HG03571 (cell line): ENCODE measurements around the gene MAT2A.

ENCODE experiments used
- ATAC-seq: cut with Tn5 transposase; IDR thresholded peaks from one replicate; pipeline ENCODE4 v1.9.1; 2021; ENCODE audit not compliant: unreplicated experiment

The MAT2A gene

DNA sequence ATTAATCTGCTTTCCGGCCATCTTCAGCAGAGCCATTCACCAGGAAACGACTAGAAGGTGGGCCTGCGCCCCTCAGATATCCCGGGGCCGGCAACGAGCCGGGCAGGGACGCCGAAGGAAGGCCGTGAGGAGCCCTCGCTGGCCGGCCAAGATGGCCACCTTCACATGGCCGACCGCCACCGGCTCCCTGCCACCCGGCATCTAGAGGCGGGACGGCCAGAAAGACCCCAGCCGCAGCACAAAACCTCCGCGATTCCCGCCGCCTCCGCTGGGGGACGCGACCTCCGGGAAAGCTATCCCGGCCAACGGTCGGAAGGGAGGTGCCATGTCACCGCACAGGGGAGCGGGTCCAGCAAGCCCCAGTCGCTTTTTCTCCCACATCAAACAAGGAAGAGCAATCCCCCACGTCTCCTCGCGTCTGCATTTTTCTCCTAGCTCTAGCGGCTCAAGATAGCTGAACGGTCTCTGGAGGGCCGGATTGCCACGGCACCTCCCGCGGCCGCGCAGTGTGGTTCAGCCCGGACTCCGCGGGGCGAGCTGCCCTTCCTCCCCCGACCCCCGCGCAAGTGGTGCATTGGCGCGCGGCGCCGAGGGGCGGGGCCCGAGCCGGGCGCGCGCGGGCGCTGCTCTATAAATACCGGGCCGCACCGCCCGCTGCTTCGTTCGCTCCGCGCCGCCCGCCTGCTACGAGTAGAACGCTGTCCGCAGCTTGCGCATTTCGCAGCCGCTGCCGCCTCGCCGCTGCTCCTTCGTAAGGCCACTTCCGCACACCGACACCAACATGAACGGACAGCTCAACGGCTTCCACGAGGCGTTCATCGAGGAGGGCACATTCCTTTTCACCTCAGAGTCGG is at the start of gene MAT2A:
Gene MAT2A (plus strand): TSS at position 662 of the 854 bp plus-strand sequence. CDS start 120 bp downstream, at position 782.
- ATAC-seq, result peak; percentile 78

DNA sequence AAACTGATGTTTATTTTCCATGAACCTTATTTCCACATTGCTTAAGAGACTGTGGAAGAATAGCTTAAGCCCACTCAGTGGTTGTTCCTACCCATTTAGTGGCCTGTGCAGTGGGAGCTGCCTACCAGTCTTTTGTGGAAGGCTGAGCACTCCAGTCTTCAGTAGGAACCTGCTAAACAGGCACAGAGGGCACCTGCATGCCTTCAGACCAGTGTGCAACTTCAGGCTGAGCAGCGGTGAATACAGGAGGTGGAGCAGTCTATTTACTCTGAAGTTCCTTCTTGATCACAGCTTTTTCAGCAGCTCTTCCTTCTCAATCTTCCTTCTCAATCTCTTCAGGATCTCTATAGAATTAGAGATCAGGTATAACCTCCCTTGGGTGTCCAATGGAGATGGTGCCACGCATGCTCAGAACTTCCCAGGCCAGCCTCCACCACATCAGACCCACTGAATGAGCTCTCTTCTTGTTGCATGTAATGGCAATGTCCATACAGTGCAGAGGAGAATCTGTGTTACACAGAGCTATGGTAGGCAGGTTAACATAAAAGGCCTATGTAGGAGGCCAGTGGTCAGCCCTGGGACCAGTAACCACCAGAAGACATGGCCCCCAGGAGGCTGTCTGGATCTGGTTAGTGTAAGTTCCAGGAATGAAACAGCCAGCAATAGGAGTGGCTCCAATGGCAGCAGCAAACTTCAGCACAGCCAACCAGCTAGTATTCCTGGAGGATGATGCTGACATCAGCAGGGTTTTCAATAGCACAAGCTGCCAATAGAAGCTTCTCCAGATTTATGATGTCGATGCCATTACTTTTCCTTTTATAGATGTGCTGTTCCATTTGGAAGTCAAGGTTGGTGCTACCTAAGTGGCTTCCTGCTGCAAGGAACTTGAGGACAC is 47.9 kb upstream of the MAT2A start:
- no peak for ATAC-seq

DNA sequence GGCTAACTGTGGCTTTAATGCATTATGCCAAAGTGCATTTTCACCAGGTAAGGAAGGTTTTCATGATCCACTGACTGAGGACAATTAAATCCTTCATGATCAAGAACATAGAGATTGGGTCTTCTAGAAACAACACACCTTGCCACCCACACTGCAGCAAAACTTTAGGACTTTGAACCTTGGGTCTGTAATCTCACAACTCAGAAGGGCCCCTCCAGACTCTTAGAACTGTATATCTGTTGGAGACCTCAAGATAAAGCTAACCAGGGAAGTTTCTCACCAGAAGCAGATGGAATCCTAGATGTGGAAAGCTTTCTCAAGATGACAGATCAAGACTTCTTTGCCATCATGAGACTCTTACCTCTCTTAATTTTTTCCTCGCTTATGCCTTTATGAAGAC is 42.5 kb upstream of the MAT2A start:
- ATAC-seq, result no peak

DNA sequence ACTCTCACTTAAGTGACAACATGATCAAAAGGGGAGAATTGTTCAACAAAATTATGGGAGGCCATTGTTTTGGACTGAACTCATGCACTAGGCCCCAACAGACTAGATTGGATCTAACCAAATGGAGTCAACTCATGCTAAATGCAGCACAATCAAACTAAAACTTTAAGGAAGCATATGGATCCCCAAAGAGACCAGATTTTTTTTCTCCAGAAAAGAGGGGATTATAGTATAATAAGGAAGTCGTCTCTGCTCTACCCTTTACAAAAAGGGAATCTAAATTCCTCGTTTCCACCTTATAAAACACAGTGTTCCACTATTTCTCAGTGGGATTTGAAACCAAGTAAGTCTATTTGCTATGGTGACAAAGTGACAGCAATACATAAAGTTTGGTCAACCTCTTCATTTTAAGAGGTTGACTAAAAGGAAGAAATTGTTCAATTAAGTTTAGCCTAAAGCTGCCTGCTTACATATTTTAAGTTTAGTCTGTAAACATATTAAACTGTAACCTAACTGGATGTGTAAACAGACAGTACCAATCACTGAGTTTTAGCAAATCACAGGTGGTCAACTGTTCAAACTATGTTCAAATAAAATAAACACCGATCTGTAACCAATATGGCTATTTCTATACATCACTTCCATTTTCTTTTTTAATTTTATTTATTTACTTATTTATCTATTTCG is 40.9 kb upstream of the MAT2A start:
- ATAC-seq, result no peak

DNA sequence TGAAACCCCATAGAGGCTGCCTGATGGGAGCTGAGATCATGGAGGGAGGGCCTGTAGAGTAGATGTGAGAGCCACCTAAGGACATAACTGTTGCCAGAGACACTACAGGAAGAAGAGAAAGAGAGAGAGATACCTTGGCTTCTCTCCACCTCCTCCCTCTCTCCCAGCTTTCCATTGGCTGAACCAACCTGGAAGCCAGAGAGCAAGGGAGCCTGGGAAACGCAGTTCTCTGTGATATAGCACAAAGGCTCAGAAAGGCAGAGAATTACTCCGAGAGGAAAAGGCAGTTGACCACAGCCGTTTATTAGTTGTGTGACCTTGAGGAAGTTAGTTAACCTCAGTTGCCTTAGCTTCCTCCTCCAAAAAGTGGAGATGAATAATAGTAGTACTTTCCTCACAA is 37.7 kb upstream of the MAT2A start:
- ATAC-seq, result no peak

DNA sequence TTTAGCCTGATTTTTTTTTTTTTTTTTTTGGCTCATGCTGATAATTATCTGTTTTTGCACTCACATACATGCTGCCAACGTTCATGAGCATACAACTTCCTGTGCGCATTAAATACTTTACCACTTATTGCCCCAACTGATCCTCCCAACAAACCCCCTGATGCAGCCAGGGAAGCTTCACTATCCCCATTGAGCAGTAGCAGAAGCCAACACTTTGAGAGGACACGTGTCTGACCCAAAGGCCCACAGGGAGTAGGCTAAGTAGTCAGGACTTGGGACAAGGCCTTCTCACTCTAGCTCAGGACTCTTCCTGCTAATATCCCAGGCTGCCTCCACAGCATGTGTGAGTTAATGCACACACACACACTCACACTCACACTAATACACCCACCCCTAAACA is 36.2 kb upstream of the MAT2A start:
- no peak for ATAC-seq

DNA sequence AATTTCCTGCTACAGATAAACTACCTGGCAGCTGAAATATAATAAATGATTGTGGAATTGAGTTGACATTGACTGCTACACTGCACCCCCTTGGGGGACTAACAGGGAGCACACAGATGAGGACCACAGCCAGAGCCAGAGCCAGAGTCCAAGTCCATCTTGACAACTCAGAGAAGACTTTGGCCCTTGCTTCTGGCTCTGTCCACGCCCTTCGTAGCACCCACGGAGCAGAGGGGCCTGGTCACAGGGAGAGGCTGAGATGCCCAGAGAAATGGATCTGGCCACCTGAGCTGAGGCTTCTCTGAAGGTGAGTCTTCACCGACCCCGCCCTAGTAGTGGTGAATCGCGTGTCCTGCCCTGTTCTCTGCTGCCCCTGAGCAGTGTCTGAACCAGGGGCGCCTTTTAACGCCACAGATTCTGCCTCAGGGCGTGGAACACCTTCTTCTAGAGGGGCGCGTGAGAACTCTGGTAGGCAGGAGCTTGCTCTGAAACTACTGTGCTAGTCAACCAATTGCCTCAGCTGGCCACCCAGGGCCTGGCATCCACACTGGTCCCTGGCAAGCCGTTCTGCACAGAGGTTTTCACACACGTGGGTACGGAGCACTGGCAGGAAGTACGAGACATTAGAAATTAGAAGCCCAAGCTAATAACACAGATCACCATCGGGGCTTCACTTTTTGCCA is 35.7 kb upstream of the MAT2A start:
- ATAC-seq, result no peak

DNA sequence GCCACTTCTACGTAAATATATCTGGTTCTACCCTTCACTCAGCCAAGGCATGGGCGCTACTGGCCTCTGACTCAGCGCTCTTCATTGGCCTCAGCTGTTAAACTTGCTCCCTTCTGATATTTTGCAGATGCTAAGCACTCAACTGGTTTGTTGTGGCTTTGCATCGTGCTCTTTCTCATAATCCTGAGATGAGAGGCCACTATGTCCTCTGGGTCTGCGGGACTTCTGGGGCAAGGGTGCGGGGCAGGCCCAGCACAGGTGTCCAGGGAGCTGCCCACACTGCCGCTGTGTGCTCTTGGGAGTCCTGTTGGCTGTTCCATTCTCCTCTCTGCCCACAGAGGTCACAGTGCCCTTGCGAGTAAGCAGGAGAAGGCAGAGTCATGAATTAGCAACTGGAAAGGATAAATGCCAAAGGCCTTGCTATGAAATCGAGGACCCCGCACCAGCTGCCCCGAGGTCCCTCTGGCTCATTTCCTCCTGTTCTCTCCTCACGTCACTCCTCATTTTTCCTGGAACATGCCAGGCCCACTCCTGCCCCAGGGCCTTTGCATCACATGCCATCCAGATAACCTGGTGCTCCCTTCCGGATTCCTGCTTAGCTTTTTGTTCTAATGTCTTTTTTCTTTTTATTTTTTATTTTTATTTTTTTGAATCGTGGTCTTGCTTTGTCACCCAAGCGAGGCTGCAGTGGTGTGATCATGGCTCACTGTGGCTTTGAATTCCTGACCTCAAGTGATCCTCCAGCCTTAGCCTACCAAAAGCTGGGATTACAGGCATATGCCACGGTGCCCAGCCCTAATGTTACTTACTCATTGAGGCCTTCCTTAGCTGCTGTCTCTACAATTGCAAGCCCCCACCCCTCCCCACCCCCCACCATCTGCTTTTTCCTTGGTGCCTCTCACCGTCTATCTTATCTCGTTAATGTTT is 34.9 kb upstream of the MAT2A start:
- no peak for ATAC-seq

DNA sequence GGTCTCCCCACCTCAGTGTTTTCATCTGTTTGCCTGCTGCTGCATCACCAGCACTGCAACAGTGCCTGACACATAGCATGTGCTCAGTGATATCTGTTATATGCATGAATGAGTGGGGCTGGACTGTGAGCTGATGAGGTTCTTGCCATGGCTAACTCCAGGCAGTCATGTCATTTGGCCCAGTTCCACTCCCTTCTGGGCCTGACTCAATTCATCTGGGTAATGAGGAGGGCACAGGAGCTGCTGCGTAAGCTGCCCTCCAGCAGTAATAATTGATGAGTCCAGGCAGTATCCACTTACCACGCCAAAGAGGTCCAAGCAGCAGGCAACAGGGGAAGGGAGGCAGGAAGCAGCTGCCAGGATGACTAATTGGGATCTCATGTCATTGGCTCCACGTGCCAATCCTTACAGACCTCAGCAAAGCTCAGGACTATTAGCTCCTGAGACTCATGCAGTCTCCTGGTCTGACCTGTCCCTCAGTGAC is 34.1 kb upstream of the MAT2A start:
- ATAC-seq, result no peak

DNA sequence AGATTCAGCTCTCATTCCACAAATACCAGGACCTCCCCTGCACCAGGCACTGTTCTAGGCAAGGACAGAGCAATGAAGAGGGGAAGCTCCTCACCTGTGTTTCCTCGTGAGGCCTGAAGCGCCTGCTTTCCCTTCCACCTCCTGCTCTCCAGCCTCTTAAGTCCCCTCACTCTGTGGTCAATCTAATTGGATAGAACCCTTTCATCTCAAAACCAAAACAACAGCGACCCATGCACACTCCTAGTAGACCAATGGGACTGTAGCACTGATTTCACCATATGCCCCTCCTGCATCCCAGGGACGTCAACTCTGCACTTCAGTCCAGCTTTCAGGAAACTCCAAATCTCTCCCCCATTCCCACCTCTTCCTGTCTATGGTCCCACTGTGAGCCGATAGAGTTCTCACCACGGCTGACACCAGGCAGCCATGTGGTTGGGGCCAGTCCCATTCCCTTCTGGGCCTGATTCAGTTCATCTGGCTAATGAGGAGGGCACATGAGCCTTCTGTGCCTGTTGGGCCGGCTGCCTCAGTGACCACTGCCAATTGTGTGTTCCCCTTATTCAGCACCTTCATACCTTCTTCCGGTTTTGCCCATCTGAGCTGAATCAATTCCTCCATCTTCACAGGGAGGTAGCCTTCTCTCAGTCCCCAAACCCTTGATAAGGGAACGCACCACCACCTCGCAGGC is 33.3 kb upstream of the MAT2A start:
- ATAC-seq, result no peak

DNA sequence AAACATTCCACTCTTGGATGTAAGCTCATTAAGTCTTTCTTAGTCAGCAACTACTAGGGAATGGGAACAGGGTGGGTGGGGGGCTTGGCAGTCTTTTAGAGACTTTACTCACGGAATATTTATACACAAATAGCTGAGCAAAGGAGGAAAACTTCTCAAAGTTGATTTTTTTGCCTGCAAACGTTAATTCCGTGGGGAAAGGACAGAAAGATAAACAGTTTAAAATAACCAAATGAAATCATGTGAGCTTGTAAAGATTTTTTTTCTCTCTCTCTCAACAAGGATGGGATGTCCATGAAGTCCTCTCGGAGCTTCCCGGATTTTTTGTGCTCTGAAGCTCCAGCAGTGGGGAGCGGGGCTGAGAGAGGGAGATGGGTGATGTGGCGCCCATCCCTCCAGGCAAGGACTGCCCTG is 32.2 kb upstream of the MAT2A start:
- no peak for ATAC-seq

DNA sequence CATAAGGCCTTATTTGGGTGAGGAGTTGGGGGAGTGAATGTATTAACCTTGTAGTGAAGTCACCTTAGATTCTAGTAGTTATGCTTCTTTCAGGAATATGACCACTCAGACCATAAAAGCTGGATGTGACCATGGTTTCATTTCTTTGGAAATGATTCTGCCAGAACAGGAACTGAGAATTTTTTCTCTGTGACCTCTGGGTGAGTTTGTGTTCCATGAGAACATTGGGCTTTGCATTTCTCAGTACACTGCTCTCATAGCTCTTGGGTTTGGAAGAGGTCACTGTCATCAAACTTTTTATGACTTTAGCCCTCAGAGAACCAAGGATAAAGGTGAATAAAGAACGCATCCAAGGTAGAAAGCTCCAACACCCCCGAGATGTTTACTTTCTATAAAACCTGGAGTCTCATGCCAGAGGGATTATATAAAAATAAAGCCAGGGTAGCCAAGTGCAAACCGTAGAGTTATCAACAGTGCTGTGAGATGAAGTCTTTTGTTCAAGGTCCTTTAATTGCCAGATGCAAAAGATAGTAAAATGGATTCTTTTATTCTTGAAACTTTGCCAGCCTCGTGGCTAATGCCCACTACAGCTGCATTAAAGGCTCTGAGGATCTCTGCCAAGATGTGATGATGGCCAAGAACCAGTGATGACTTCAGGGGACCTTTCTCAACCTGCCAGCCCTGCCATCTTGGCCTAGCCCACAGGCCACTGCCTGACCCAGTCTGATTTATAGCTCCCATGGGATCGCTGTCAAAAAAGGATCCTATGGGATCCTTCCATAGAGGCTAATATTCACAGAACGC is 27.8 kb upstream of the MAT2A start:
- ATAC-seq, result no peak

DNA sequence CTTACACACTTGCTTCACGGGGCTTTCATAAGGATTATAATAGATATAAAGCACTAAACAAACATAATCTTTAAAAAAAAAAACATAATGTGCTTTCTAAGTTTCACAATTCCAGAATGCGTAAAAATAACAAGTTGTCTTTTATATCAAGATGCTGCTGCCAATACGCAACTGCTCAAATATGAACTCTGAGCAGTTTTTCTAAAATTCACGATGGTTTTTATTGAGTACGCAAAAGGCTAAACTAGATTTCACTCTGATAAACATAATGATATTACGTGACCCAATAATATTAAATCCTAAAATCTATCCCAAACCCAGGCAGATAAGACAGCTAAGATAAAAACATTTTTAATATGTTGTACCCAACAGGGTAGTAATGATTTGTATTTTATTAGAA is 24.6 kb upstream of the MAT2A start:
- no peak for ATAC-seq

DNA sequence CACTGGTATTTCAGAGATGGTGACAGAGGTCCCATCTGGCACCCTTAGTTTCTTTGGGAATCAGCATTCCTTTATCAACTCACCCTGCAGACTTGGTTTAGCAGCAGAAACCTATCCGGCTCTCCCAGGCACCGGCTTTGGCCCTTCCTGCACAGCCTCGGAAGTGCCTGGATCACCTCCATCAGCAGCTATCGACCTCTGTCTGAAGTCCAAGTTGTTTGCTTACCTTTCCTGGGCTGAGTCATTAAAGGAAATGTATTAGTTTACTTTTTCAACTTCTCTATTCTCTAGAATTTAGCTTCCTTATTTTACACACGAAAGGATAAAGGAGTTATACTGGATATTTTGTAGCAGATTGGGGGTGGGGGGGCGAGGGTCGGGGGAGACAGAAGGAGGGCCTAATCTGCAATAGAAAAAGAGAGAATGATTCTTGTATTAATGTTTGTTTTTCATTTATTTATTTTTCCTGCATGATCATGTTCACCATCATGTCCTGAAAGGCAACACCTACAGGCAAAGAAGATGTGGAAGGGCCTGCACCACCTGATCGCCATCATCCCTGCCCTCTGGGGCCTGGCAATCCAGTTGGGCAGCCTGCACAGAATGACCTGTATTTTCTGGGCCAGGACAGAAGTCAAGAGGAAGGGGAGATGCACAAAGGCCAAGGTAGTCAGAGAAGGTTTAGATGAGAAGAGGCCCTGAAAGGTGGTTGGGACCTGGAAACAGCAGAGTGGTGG is 22.1 kb upstream of the MAT2A start:
- no peak for ATAC-seq

DNA sequence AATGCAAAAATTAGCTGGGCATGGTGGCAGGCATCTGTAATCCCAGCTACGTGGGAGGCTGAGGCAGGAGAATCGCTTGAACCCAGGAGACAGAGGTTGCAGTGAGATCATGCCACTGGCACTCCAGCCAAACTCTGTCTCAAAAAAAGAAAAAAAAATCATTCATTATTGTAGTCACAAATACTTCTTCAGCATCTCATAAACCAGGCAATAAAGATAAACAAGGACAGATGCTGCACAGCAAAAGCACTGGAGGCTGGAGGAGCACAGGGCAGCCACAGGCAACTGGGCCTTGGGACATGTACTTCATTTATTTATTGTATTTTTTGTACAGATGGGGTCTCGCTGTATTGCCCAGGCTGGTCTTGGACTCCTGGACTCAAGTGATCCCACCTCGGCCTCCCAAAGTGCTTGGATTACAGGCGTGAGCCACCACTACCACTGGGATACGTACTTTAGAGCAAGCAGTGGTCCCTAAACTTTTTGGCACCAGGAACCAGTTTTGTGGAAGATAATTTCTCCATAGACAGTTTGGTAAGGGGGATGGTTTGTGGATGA is 16.8 kb upstream of the MAT2A start:
- ATAC-seq, result no peak

DNA sequence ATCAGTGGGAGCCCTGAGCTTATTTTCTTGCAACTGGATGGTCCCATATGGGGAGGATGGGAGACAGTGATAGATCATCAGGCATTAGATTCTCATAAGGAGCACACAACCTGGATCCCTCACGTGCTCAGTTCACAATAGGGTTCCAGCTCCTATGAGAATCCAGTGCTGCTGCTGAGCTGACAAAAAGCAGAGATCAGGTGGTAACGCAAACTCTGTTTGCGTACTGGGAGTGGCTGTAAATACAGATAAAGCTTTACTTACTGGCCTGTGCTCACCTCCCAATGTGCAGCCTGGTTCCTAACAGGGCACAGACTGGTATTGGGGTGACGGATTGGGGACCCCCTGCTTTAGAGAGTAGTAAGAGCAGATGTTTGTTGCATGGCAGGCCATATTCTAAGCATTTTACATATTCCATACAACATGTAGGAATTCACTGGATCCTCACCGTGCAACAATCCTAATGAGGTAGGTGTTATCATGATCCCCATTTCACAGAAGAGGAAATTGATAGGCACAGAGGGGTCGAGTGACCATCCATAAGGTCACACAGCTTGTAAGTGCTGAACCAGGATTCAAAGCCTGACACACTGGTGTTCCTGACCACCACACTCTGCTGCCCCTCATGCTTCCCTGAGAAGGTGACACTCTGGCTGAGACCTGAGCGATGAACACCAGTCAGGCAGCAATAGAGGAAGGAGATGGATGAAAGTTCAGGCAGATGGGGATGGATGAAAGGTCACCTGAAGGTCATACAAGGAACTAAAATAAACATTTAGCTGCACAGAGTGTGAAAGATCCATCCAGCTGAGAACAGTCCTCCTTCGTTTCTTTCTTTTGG is 15.7 kb upstream of the MAT2A start:
- ATAC-seq, result no peak
